ENCODE results near the gene BAZ1B. TPM values are rescaled to one million over a fixed set of nuclear protein-coding genes. Genes with fewer than 3 reads are reported as not detected.

BAZ1B gene
- total and polyA plus RNA-seq, 8 donors: 51.7 to 84.8 (median 72.8) TPM

DNA sequence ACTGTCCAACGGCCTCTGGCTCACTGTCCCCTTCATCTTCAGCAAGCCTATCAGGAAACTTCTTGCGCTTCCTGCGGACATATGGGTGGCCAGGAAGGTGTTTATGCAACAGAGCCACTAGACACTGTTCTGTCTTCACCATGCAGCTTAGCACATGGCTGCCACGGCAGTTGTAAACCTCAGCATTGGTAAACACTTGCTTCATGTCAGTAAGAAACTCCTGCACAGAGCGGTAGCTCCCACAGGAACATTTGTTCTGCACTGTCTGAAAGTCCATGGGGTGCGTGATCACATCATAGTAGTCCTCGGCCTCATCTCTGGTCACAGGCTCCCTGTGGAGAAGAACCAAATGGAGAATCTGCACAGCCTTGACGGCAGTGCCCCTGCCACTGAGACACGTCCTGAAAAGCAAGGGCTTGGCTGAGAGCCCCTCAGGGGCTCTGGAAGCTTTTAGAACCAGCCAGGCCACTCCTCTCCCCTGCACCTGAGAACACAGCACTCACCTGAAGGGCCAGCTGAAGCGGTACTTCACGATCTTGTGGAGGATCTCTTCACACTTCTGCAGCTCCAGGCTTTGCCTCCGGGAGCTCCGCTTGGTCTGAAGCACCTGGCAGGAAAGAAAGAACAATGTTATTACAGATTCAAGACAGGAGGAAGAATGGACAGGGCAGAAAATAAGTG, 79.7 kb downstream of the BAZ1B start:
- TF ChIP-seq, protein P1, sequence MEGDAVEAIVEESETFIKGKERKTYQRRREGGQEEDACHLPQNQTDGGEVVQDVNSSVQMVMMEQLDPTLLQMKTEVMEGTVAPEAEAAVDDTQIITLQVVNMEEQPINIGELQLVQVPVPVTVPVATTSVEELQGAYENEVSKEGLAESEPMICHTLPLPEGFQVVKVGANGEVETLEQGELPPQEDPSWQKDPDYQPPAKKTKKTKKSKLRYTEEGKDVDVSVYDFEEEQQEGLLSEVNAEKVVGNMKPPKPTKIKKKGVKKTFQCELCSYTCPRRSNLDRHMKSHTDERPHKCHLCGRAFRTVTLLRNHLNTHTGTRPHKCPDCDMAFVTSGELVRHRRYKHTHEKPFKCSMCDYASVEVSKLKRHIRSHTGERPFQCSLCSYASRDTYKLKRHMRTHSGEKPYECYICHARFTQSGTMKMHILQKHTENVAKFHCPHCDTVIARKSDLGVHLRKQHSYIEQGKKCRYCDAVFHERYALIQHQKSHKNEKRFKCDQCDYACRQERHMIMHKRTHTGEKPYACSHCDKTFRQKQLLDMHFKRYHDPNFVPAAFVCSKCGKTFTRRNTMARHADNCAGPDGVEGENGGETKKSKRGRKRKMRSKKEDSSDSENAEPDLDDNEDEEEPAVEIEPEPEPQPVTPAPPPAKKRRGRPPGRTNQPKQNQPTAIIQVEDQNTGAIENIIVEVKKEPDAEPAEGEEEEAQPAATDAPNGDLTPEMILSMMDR (IDR thresholded peaks at IDR 0.05): no peak
- H3K36me3 ChIP-seq: peaks cover 0 to 87% of the 10 kb centered on the region in 2 donors
- H3K4me1 ChIP-seq: peaks cover 0 to 24% of the 10 kb centered on the region in 2 donors
- no peak overlapping the region for H3K4me3 ChIP-seq
- no peaks in the 10 kb centered on the region for H3K27me3 ChIP-seq
- peak overlapping the region; percentile 54 to 70 for H3K27ac ChIP-seq
- peak; percentile 91 for ATAC-seq
- intact Hi-C loops (cut with DNase I): loop anchor here in 1 of 2 donors (10.0 kb wide), 1 partner anchor 98 kb away; no protein-coding TSS in a partner anchor
- peak in 3 of 4 donors; percentile 52 to 87 (median 83) for DNase-seq
- no peaks in the 10 kb centered on the region for H3K9me3 ChIP-seq

DNA sequence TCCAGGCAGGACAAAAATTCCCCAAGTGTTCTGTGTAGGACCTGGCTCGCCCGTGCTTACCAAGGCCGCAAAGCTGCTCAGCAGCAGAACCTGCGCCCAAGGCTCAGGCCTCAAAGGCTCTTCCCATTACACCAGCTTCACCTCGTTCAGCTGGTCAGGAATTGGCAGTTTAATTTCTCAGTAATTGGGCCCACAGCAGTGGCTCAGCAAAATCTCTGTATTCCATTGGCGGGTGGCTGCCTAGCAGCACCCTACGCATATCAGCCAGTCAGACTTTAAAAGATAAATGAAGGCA, 82.7 kb downstream of the BAZ1B start:
- DNase-seq: no peak
- no peak for ATAC-seq
- Histone ChIP-seq H3K27me3 (peaks cover 0 to 15% of the 10 kb centered on the region in 2 donors), H3K9me3 (no peaks in the 10 kb centered on the region), H3K4me1 (peaks cover 0 to 24% of the 10 kb centered on the region in 2 donors), H3K36me3 (peaks cover 0 to 57% of the 10 kb centered on the region in 2 donors), H3K4me3 (no peak overlapping the region), H3K27ac (no peak overlapping the region)
- TF ChIP-seq, protein P1 (IDR thresholded peaks at IDR 0.05): no peak
- intact Hi-C loops (cut with DNase I): no loop called here

DNA sequence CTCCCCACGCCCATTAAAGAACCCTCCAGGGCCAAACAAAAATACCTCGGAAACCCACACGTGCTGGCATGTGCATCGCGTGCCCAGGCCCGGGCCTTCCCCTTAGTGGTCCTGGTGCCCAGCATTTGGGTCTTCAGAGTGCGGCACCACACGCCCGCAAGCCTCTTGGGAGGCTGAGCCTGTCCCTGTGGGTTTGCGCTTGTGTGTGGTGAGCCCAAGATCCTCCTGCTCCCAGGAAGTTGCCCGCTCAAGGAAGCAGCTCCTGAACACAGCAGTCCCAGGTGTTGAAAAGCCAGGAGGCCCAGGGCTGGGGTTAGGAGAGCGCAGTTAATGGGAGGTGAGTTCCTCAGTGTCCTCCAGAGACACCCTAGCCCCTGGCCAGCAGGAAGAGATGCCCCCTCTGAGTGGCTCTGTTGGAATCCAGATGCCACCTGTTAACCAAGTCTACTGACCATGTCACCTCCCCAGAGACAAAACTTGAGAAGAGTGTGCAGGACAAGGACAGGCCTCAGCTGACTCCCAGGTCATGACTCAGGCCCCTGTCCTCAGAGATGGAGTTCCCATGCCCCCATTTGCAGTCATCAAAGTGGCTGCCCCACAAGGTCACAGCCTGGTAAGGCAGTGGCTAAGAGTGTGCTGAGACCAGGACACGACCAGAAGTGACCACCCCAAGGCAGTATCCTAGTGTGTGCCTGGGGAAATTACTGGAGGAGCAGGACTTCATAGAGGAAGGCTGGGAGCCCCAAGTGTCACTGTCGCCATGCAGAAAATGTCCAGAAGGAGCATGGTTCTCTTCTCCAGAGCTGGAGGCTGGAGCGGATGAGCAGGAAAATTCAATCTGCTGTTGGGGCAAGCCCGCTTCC, 83.3 kb downstream of the BAZ1B start:
- Histone ChIP-seq H3K9me3 (no peaks in the 10 kb centered on the region), H3K27me3 (peaks cover 0 to 21% of the 10 kb centered on the region in 2 donors), H3K4me3 (no peak overlapping the region), H3K27ac (no peak overlapping the region), H3K4me1 (peaks cover 0 to 24% of the 10 kb centered on the region in 2 donors), H3K36me3 (peaks cover 0 to 51% of the 10 kb centered on the region in 2 donors)
- intact Hi-C loops (cut with DNase I): no loop called here
- DNase-seq (no peak), ATAC-seq (no peak)
- TF ChIP-seq, protein P1 (IDR thresholded peaks at IDR 0.05): no peak

DNA sequence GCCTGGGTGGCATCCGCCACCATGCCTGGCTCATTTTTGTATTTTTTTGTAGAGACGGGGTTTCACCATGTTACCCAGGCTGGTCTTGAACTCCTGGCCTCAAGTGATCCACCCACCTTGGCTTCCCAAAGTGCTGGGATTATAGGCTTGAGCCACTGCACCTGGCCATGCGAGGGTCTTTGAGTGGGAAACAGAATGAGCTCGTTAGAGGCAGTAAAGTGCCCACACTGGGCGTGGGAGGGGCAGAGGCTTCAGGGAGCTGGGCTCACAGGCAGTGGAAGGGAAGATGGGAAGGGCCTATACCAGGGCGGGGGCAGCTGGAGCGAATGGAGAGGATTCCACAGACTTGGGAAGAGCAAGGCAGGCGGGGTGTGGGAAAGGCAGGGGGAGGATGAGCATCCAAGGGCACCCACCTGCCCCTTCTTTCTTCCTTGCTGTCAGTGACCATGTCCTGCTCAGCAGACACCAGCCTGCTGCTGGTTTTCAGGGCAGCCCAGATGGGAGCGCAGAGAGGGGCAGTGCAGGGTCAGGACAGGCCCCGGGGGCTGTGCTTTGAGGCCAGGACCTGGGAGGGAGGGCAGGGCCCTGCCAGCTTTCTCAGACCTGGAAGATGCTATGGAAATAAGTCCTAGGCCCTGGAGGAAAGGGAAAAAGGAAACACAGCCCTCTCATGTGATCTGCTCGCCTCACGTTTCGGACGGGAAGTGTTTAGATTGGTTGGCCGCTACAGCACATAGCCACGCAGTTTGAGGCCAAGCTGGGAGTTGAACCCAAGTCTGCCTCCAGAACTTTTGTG, 84.3 kb downstream of the BAZ1B start:
- Histone ChIP-seq H3K27ac (no peak overlapping the region), H3K9me3 (no peaks in the 10 kb centered on the region), H3K4me1 (peaks cover 0 to 16% of the 10 kb centered on the region in 2 donors), H3K36me3 (peaks cover 0 to 42% of the 10 kb centered on the region in 2 donors), H3K27me3 (peaks cover 0 to 30% of the 10 kb centered on the region in 2 donors), H3K4me3 (no peak overlapping the region)
- intact Hi-C loops (cut with DNase I): no loop called here
- ATAC-seq (no peak), DNase-seq (no peak)
- TF ChIP-seq, protein P1 (IDR thresholded peaks at IDR 0.05): no peak

Measured in left lung (tissue), 10 donors.